K562 (cell line): ENCODE results near the gene MRPS18B. TPM values are rescaled to one million over a fixed set of nuclear protein-coding genes. Genes with fewer than 3 reads are reported as not detected.

Experiments used
- BRD4 ChIP-seq: fragments of 200-600 bp; sonication (generic); IDR thresholded peaks from 2 replicates; pipeline ENCODE4 v1.6.1; 2017; ENCODE audit warnings: inconsistent platforms
- CREBBP ChIP-seq: IDR thresholded peaks from one replicate; pipeline ENCODE4 v1.6.1; 2012; ENCODE audit warnings: low read depth, mild to moderate bottlenecking, control low read depth, inconsistent platforms, low read length
- MCM7 ChIP-seq, 2 experiments: fragments of 450-650 bp; IDR thresholded peaks; 2 replicates each; pipeline ENCODE4 v1.6.1; 2016 to 2018
- MIER1 ChIP-seq: fragments of 450-650 bp; IDR thresholded peaks from 2 replicates; pipeline ENCODE4 v1.6.1; 2016; ENCODE audit warnings: antibody characterized with exemption, mild to moderate bottlenecking, low read depth
- PCBP2 ChIP-seq: fragments of 200-400 bp; formaldehyde crosslinking; IDR thresholded peaks from 2 replicates; pipeline ENCODE4 v1.6.1; 2018; ENCODE audit warnings: low read length, low read depth, mild to moderate bottlenecking, moderate library complexity; ENCODE audit not compliant: poor library complexity, severe bottlenecking
- RBM39 ChIP-seq: fragments of 200-400 bp; formaldehyde crosslinking; optimal IDR thresholded peaks from 2 replicates; pipeline ENCODE3; 2018; ENCODE audit warnings: low read depth, low read length
- SMAD4 ChIP-seq: fragments of 250-450 bp; sonication (Bioruptor Pico); conservative IDR thresholded peaks from 2 replicates; pipeline ENCODE4 v1.8.0; 2021; ENCODE audit warnings: inconsistent platforms, mild to moderate bottlenecking, moderate library complexity
- SMC3 ChIP-seq: conservative IDR thresholded peaks from 2 replicates; pipeline ENCODE4 v1.6.1; 2011; ENCODE audit warnings: low read depth, low read length, improper control_type of control experiment; ENCODE audit not compliant: insufficient read depth
- TCF7 ChIP-seq: sonication (generic); IDR thresholded peaks from 2 replicates; pipeline ENCODE4 v1.6.1; 2016; ENCODE audit warnings: antibody characterized with exemption, borderline replicate concordance
- ZNF12 ChIP-seq: sonication (generic); formaldehyde crosslinking; IDR thresholded peaks from 2 replicates; pipeline ENCODE4 v1.4.0; 2020; ENCODE audit warnings: mild to moderate bottlenecking, missing genetic modification reagents
- ZNF197 ChIP-seq: fragments of 200-800 bp; sonication (Bioruptor generic); IDR thresholded peaks from 2 replicates; pipeline ENCODE4 v1.6.1; 2016; ENCODE audit warnings: low read depth, missing genetic modification characterization, missing compliant biosample characterization
- ZNF263 ChIP-seq: sonication (generic); formaldehyde crosslinking; IDR thresholded peaks from 2 replicates; pipeline ENCODE4 v1.8.0; 2022; ENCODE audit warnings: mild to moderate bottlenecking, missing genetic modification reagents, borderline replicate concordance
- ZNF766 ChIP-seq: fragments of 200-800 bp; sonication (Bioruptor generic); conservative IDR thresholded peaks from 2 replicates; pipeline ENCODE4 v1.6.1; 2016; ENCODE audit warnings: missing genetic modification characterization, missing compliant biosample characterization
- polyA plus RNA-seq, 8 experiments: library from polyadenylated mRNA; depleted of rRNA in 4 of 8; stranded (reverse) in 5 of 8; unstranded in 3 of 8; fragments of >200 nt; fragmentation: Nextera tagmentation in 2 of 8; fragmentation: Illumina TruSeq in 1 of 8; extraction: Ambion mirVana in 2 of 8; extraction: Trizol in 1 of 8; gene quantifications; 2 replicates each; pipeline versions ENCODE4 v1.2.1 to v1.2.3, GENCODE V29; 2011 to 2014; ENCODE audit warnings: inconsistent platforms in 1 of 8, missing spikeins in 1 of 8
- total RNA-seq, 7 experiments: library from RNA; depleted of rRNA in 6 of 7; stranded (reverse); fragments of >200 nt in 6 of 7; fragmentation: Illumina TruSeq in 2 of 7; extraction: Trizol in 2 of 7; gene quantifications; 2 replicates each; pipeline versions ENCODE4 v1.2.1 to v1.2.3, GENCODE V29; 2011 to 2021; ENCODE audit warnings: low replicate concordance in 1 of 7
- TF ChIP-seq, protein P1 (sequence below): fragments of 250-450 bp; sonication (Bioruptor Pico); IDR thresholded peaks from 2 replicates; pipeline ENCODE4 v1.5.0; 2020; ENCODE audit warnings: mild to moderate bottlenecking
- TF ChIP-seq, protein P2 (sequence below), 2 experiments: fragments of 450-650 bp; formaldehyde crosslinking in 1 of 2; IDR thresholded peaks; 2 replicates each; pipeline versions ENCODE4 v1.4.0 to v1.6.1; 2014 to 2020; ENCODE audit warnings: mild to moderate bottlenecking in 2 of 2, borderline replicate concordance in 1 of 2, low read depth in 1 of 2
- TF ChIP-seq, protein P3 (sequence below): fragments of 450-650 bp; formaldehyde crosslinking; IDR thresholded peaks from 2 replicates; pipeline ENCODE4 v1.4.0; 2022; ENCODE audit warnings: missing genetic modification characterization

MRPS18B gene
- total and polyA plus RNA-seq, 9 of the 15 experiments (the other 6 are each of a cell fraction or from before 2014, with no cell fraction given) = 132 to 383 (median 178) TPM

DNA sequence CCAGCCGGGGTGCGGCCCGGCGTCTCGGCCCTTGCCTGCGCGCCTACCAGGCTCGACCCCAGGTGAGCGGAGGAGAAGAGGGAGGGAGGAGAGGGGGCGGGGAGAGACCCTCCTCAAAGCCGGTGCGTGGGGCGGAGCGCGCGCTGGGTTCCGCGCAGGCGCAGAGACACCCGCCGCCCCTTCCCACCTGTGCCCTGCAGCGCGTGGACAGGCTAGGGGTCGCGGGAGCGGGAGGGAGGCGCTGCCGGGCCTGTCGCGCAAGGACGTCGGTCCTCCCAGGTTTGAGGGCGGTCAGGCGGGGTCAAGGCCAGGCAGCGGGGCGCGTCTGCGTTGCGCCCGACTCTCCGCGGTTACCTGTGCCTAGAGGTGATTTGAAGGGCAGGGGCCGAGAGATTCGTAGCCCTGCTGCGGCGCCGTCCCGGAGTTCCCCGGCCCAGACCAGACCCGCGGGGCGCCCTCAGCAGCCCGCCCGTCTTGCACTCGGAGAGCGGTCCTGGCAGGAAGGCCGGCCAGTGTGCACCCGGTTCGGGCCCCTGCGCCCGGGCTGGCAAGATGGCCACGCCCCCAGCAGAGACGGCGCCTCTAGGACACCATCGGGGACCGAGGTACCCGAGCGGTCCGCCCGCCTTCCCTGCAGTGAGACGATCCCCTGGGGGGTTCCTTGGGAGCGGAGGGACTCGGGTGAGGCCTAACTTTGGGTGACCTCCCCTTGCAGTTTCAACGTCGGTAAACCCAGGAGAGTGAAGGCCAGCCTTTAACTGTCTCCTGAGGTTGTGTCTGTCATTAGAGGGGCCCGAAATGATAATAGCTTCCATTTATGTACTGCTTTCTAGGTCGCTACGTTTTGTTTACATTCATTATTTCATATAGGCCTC lies 29.8 kb downstream of the MRPS18B start (continued):
- TF ChIP-seq, protein P1, sequence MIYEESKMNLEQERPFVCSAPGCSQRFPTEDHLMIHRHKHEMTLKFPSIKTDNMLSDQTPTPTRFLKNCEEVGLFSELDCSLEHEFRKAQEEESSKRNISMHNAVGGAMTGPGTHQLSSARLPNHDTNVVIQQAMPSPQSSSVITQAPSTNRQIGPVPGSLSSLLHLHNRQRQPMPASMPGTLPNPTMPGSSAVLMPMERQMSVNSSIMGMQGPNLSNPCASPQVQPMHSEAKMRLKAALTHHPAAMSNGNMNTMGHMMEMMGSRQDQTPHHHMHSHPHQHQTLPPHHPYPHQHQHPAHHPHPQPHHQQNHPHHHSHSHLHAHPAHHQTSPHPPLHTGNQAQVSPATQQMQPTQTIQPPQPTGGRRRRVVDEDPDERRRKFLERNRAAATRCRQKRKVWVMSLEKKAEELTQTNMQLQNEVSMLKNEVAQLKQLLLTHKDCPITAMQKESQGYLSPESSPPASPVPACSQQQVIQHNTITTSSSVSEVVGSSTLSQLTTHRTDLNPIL = no peak
- TF ChIP-seq SMC3 = 0 out of 2 replicates have a peak, but pooled peaks have one; percentile 7
- TF ChIP-seq RBM39 = no peak
- no peak for TF ChIP-seq ZNF197 (CRISPR knock-in tag)
- TF ChIP-seq SMAD4 (CRISPR knock-in tag) = peak; percentile 65; the same call in 1 of the 2 replicates
- peak; percentile 82 for TF ChIP-seq BRD4
- no peak for TF ChIP-seq ZNF766 (CRISPR knock-in tag)
- TF ChIP-seq ZNF263 = peak; percentile 79
- 0 out of 2 replicates have a peak, but pooled peaks have one; percentile 31 for TF ChIP-seq TCF7
- TF ChIP-seq, protein P2, sequence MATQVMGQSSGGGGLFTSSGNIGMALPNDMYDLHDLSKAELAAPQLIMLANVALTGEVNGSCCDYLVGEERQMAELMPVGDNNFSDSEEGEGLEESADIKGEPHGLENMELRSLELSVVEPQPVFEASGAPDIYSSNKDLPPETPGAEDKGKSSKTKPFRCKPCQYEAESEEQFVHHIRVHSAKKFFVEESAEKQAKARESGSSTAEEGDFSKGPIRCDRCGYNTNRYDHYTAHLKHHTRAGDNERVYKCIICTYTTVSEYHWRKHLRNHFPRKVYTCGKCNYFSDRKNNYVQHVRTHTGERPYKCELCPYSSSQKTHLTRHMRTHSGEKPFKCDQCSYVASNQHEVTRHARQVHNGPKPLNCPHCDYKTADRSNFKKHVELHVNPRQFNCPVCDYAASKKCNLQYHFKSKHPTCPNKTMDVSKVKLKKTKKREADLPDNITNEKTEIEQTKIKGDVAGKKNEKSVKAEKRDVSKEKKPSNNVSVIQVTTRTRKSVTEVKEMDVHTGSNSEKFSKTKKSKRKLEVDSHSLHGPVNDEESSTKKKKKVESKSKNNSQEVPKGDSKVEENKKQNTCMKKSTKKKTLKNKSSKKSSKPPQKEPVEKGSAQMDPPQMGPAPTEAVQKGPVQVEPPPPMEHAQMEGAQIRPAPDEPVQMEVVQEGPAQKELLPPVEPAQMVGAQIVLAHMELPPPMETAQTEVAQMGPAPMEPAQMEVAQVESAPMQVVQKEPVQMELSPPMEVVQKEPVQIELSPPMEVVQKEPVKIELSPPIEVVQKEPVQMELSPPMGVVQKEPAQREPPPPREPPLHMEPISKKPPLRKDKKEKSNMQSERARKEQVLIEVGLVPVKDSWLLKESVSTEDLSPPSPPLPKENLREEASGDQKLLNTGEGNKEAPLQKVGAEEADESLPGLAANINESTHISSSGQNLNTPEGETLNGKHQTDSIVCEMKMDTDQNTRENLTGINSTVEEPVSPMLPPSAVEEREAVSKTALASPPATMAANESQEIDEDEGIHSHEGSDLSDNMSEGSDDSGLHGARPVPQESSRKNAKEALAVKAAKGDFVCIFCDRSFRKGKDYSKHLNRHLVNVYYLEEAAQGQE (IDR thresholded peaks at IDR 0.05; ENCODE audit: borderline replicate concordance) = no peak
- TF ChIP-seq, protein P2 (CRISPR knock-in tag; IDR thresholded peaks at IDR 0.05; ENCODE audit: low read depth) = no peak; the same call in none of the 2 replicates
- no peak for TF ChIP-seq CREBBP
- TF ChIP-seq, protein P3, sequence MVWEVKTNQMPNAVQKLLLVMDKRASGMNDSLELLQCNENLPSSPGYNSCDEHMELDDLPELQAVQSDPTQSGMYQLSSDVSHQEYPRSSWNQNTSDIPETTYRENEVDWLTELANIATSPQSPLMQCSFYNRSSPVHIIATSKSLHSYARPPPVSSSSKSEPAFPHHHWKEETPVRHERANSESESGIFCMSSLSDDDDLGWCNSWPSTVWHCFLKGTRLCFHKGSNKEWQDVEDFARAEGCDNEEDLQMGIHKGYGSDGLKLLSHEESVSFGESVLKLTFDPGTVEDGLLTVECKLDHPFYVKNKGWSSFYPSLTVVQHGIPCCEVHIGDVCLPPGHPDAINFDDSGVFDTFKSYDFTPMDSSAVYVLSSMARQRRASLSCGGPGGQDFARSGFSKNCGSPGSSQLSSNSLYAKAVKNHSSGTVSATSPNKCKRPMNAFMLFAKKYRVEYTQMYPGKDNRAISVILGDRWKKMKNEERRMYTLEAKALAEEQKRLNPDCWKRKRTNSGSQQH (CRISPR knock-in tag) = 0 out of 2 replicates have a peak, but pooled peaks have one; percentile 3
- no peak for TF ChIP-seq MCM7 (IDR thresholded peaks at IDR 0.05)
- TF ChIP-seq MIER1 = no peak
- peak; percentile 74; the same call in 1 of the 2 replicates for TF ChIP-seq ZNF12
- TF ChIP-seq PCBP2 = peak; percentile 55
